GM12873 (cell line): Measurements from ENCODE around the gene BAK1.

Source experiments
- CTCF ChIP-seq: IDR thresholded peaks from 2 replicates; pipeline ENCODE4 v1.5.1; 2012; ENCODE audit warnings: low read depth, mild to moderate bottlenecking, moderate library complexity, low read length, control low read depth; ENCODE audit not compliant: insufficient read depth; ENCODE audit errors: missing control alignments

Gene BAK1

GRCh38 chr6:33576668-33577067, 3.4 kb downstream of the BAK1 start:
- TF ChIP-seq CTCF = no peak

GRCh38 chr6:33575211-33575610, 4.9 kb downstream of the BAK1 start:
- TF ChIP-seq CTCF = no peak

GRCh38 chr6:33571637-33572316, 8.3 kb downstream of the BAK1 start:
- TF ChIP-seq CTCF = no peak

- TF ChIP-seq CTCF = no peak
These were observed 9.1 kb downstream of the BAK1 start for GRCh38 chr6:33570806-33571636.

GRCh38 chr6:33568826-33569570, 11.1 kb downstream of the BAK1 start:
- no peak for TF ChIP-seq CTCF

- no peak for TF ChIP-seq CTCF
These were observed 12.2 kb downstream of the BAK1 start for GRCh38 chr6:33567836-33568235.
